ENCODE results near the gene MARCHF5.

- TF ChIP-seq CTCF (IDR thresholded peaks at IDR 0.05), result no peak
- no peak for TF ChIP-seq POLR2A (IDR thresholded peaks at IDR 0.05)
These were observed 16.9 kb upstream of the MARCHF5 start for GRCh38 chr10:92274071-92274470.
